PC-9 (cell line): ENCODE results near the gene MAGEA3. TPM values are rescaled to one million over a fixed set of nuclear protein-coding genes. Genes with fewer than 3 reads are reported as not detected.
"Not testable (repeated sequence)": the region's sequence is repeated elsewhere in the genome, so short reads cannot be mapped to it uniquely, and the experiment has no call there.

ENCODE experiments used
- BruUV-seq: library from RNA; stranded (reverse); fragments of 400-500 nt; replicated peaks from 2 replicates; lab custom pipeline; 2021; lab: Mats Ljungman, UMichigan
- CTCF ChIA-PET: fragments of 300-600 bp; sonication (Branson Sonifier 250); formaldehyde crosslinking; loops from one replicate; lab custom pipeline; 2022; ENCODE audit warnings: antibody characterized with exemption; lab: Charles Lee
- POLR2A ChIA-PET: fragments of 300-600 bp; sonication (Branson Sonifier 250); formaldehyde crosslinking; loops from one replicate; lab custom pipeline; 2022; ENCODE audit warnings: antibody characterized with exemption; ENCODE audit not compliant: unreplicated experiment; lab: Charles Lee
- DNase-seq, 2 experiments: peaks; one replicate each; pipeline versions ENCODE4 v3.0.0 to v3.0.0-alpha.2; 2015 to 2022; ENCODE audit warnings: mixed read lengths in 1 of 2
- H2AFZ ChIP-seq: fragments of 200-600 bp; sonication (generic); 2 replicates; pipeline ENCODE4 v1.8.1; 2017; ENCODE audit warnings: antibody characterized with exemption
- H3F3A ChIP-seq: fragments of 200-600 bp; sonication (generic); 2 replicates; pipeline ENCODE4 v1.8.1; 2017; ENCODE audit warnings: antibody characterized with exemption, mild to moderate bottlenecking, low read depth; ENCODE audit not compliant: insufficient read depth
- H3K27ac ChIP-seq: fragments of 200-600 bp; sonication (generic); 2 replicates; pipeline ENCODE4 v1.6.1; 2016; ENCODE audit warnings: mixed run types
- H3K27me3 ChIP-seq: fragments of 200-600 bp; sonication (generic); 2 replicates; pipeline ENCODE4 v1.6.1; 2016; ENCODE audit warnings: low read depth, mixed run types; ENCODE audit not compliant: insufficient read depth
- H3K36me3 ChIP-seq: fragments of 200-600 bp; sonication (generic); 2 replicates; pipeline ENCODE4 v1.6.1; 2016; ENCODE audit warnings: low read depth, mixed run types
- H3K4me1 ChIP-seq: fragments of 200-600 bp; sonication (generic); replicated peaks from 2 replicates; pipeline ENCODE4 v1.6.1; 2016; ENCODE audit warnings: mixed run types; ENCODE audit not compliant: insufficient read depth
- H3K4me2 ChIP-seq: fragments of 200-600 bp; sonication (generic); 2 replicates; pipeline ENCODE4 v1.6.1; 2017; ENCODE audit warnings: mixed run types
- H3K4me3 ChIP-seq: fragments of 200-600 bp; sonication (generic); 2 replicates; pipeline ENCODE4 v1.6.1; 2016; ENCODE audit warnings: mixed run types
- H3K79me2 ChIP-seq: fragments of 200-600 bp; sonication (generic); 2 replicates; pipeline ENCODE4 v1.6.1; 2017; ENCODE audit warnings: low read depth, mixed run types
- H3K9me2 ChIP-seq: fragments of 200-600 bp; sonication (generic); 2 replicates; pipeline ENCODE4 v1.8.1; 2017; ENCODE audit warnings: mild to moderate bottlenecking; ENCODE audit not compliant: insufficient read depth
- H3K9me3 ChIP-seq: fragments of 200-600 bp; sonication (generic); 2 replicates; pipeline ENCODE4 v1.8.1; 2016; ENCODE audit warnings: low read depth; ENCODE audit not compliant: insufficient read depth
- H4K20me1 ChIP-seq: fragments of 200-600 bp; sonication (generic); 2 replicates; pipeline ENCODE4 v1.8.1; 2017; ENCODE audit not compliant: insufficient read depth
- EZH2 ChIP-seq: fragments of 200-600 bp; sonication (generic); IDR thresholded peaks from 2 replicates; pipeline ENCODE4 v1.8.0; 2017; ENCODE audit warnings: antibody characterized with exemption, low read depth
- intact Hi-C: fragments of 100-400 bp; cut with micrococcal nuclease; formaldehyde crosslinking; loops from one replicate; pipeline ENCODE4 v1.10.0; 2022; ENCODE audit not compliant: unreplicated experiment
- total RNA-seq: library from RNA; stranded (reverse); gene quantifications from 2 replicates; pipeline ENCODE4 v1.2.3, GENCODE V29; 2021
- TF ChIP-seq, protein P1 (sequence below): fragments of 200-600 bp; sonication (generic); conservative IDR thresholded peaks from 2 replicates; pipeline ENCODE4 v1.6.1; 2017; ENCODE audit warnings: mixed run types, antibody characterized with exemption, mild to moderate bottlenecking, moderate library complexity

The MAGEA3 gene
- total RNA-seq, 1 experiment from 2014 or later: 133 TPM

DNA sequence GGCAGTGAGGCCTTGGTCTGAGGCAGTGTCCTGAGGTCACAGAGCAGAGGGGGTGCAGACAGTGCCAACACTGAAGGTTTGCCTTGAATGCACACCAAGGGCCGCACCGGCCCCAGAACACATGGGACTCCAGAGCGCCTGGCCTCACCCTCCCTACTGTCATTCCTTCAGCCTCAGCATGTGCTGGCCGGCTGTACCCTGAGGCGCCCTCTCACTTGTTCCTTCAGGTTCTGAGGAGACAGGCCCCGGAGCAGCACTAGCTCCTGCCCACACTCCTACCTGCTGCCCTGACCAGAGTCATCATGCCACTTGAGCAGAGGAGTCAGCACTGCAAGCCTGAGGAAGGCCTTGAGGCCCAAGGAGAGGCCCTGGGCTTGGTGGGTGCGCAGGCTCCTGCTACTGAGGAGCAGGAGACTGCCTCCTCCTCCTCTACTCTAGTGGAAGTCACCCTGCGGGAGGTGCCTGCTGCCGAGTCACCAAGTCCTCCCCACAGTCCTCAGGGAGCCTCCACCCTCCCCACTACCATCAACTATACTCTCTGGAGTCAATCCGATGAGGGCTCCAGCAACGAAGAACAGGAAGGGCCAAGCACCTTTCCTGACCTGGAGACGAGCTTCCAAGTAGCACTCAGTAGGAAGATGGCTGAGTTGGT, 37.4 kb downstream of the MAGEA3 start:
- DNase-seq: no peak
- intact Hi-C loops: no loop called here
- H3K9me2 ChIP-seq: no peaks in the 10 kb centered on the region
- ChIA-PET CTCF (no interaction called here), POLR2A (no interaction called here)
- H2AFZ ChIP-seq: no peak overlapping the region
- no peak overlapping the region for H3K4me3 ChIP-seq
- no peaks in the 10 kb centered on the region; the same call in 1 of the 2 replicates for H3K27me3 ChIP-seq
- H3K4me2 ChIP-seq: no peak overlapping the region
- H3K4me1 ChIP-seq: peaks cover 10% of the 10 kb centered on the region; the same call in 1 of the 2 replicates
- H4K20me1 ChIP-seq: peaks cover 4% of the 10 kb centered on the region; the same call in 1 of the 2 replicates
- TF ChIP-seq, protein P1, sequence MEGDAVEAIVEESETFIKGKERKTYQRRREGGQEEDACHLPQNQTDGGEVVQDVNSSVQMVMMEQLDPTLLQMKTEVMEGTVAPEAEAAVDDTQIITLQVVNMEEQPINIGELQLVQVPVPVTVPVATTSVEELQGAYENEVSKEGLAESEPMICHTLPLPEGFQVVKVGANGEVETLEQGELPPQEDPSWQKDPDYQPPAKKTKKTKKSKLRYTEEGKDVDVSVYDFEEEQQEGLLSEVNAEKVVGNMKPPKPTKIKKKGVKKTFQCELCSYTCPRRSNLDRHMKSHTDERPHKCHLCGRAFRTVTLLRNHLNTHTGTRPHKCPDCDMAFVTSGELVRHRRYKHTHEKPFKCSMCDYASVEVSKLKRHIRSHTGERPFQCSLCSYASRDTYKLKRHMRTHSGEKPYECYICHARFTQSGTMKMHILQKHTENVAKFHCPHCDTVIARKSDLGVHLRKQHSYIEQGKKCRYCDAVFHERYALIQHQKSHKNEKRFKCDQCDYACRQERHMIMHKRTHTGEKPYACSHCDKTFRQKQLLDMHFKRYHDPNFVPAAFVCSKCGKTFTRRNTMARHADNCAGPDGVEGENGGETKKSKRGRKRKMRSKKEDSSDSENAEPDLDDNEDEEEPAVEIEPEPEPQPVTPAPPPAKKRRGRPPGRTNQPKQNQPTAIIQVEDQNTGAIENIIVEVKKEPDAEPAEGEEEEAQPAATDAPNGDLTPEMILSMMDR: no peak
- no peak for TF ChIP-seq EZH2
- peaks cover 43% of the 10 kb centered on the region for H3K79me2 ChIP-seq
- BruUV-seq: no TSS peak
- 0 out of 2 replicates have a peak, but pooled peaks cover 2% of the 10 kb centered on the region for H3F3A ChIP-seq
- 0 out of 2 replicates have a peak, but pooled peaks cover 3% of the 10 kb centered on the region for H3K36me3 ChIP-seq
- H3K27ac ChIP-seq: no peak overlapping the region
- no peaks in the 10 kb centered on the region for H3K9me3 ChIP-seq

GRCh38 chrX:152736528-152736927, 37.9 kb downstream of the MAGEA3 start:
- POLR2A ChIA-PET, DNase-seq, H3K27me3 ChIP-seq, BruUV-seq, H3K4me3 ChIP-seq, H3K9me2 ChIP-seq, H3K36me3 ChIP-seq, H3K27ac ChIP-seq, H3F3A ChIP-seq, intact Hi-C loops, CTCF ChIA-PET, H4K20me1 ChIP-seq, H3K9me3 ChIP-seq, H3K4me2 ChIP-seq, H2AFZ ChIP-seq: not testable (repeated sequence)
- Histone ChIP-seq H3K79me2 (peaks cover 43% of the 10 kb centered on the region), H3K4me1 (peaks cover 10% of the 10 kb centered on the region; the same call in 1 of the 2 replicates)

- ChIA-PET CTCF (no interaction called here), POLR2A (no interaction called here)
These were observed 40.0 kb downstream of the MAGEA3 start for GRCh38 chrX:152738560-152738959.

More at GRCh38 chrX:152738560-152738959, 40.0 kb downstream of the MAGEA3 start:
- Histone ChIP-seq H3K27ac (no peak overlapping the region), H4K20me1 (peaks cover 4% of the 10 kb centered on the region; the same call in 1 of the 2 replicates), H3K79me2 (peaks cover 33% of the 10 kb centered on the region), H3K9me2 (no peaks in the 10 kb centered on the region), H3K27me3 (no peaks in the 10 kb centered on the region; the same call in 1 of the 2 replicates), H3K4me3 (no peak overlapping the region), H3F3A (0 out of 2 replicates have a peak, but pooled peaks cover 6% of the 10 kb centered on the region), H3K36me3 (0 out of 2 replicates have a peak, but pooled peaks cover 3% of the 10 kb centered on the region), H3K4me2 (no peak overlapping the region), H2AFZ (no peak overlapping the region), H3K4me1 (no peaks in the 10 kb centered on the region), H3K9me3 (no peaks in the 10 kb centered on the region)
- BruUV-seq: no TSS peak
- DNase-seq: peak in 1 of 2 experiments; percentile 22
- intact Hi-C loops: no loop called here
- TF ChIP-seq EZH2: no peak
- TF ChIP-seq, protein P1: no peak

Other genes starting within 250 kb of the MAGEA3 start
- 10.6 and 15.2 TPM in 2 replicates for gene GABRA3, start 247.5 kb upstream of the MAGEA3 start, total RNA-seq
- not detected in 2 replicates for gene GABRQ, start 60.9 kb upstream of the MAGEA3 start, total RNA-seq
- not detected in 2 replicates for gene CSAG2, start 10.5 kb downstream of the MAGEA3 start, total RNA-seq
- gene MAGEA2B, start 15.8 kb downstream of the MAGEA3 start, total RNA-seq: 30.1 and 35.3 TPM in 2 replicates
- 33.2 and 36.5 TPM in 2 replicates for gene CSAG1, start 34.9 kb downstream of the MAGEA3 start, total RNA-seq
- gene MAGEA12, start 35.0 kb downstream of the MAGEA3 start, total RNA-seq: 17.2 and 24.2 TPM in 2 replicates
- 16.2 and 18.7 TPM in 2 replicates for gene MAGEA2, start 55.0 kb downstream of the MAGEA3 start, total RNA-seq
- gene CSAG3, start 60.4 kb downstream of the MAGEA3 start, total RNA-seq: 41.6 and 52.9 TPM in 2 replicates
- 116 and 122 TPM in 2 replicates for gene MAGEA6, start 70.9 kb downstream of the MAGEA3 start, total RNA-seq
- gene CETN2, start 132.0 kb downstream of the MAGEA3 start, total RNA-seq: 66.9 and 78.6 TPM in 2 replicates
- 40.9 and 55.1 TPM in 2 replicates for gene NSDHL, start 132.3 kb downstream of the MAGEA3 start, total RNA-seq
- gene ZNF185, start 199.3 kb downstream of the MAGEA3 start, total RNA-seq: 40.6 and 42.8 TPM in 2 replicates